SU-DHL-6 (cell line): Measurements from ENCODE around the gene MTMR10.

Source experiments
- CTCF ChIP-seq: fragments of 200-600 bp; sonication (generic); IDR thresholded peaks from one replicate; pipeline ENCODE4 v1.5.1; 2017; ENCODE audit warnings: antibody characterized with exemption, mild to moderate bottlenecking, low read length, moderate library complexity; ENCODE audit not compliant: insufficient read depth, poor library complexity, severe bottlenecking
- EZH2phosphoT487 ChIP-seq: fragments of 200-600 bp; sonication (generic), shearing (Covaris generic); conservative IDR thresholded peaks from 2 replicates; pipeline ENCODE4 v1.6.1; 2018; ENCODE audit warnings: mild to moderate bottlenecking, antibody characterized with exemption, low read length, moderate library complexity, mixed read lengths

GRCh38 chr15:31005660-31006059 lies 14.2 kb upstream of the MTMR10 start:
- TF ChIP-seq EZH2phosphoT487: no peak
- no peak for TF ChIP-seq CTCF
